OCI-LY3 (cell line): Measurements from ENCODE around the gene SIK2.

Source experiments
- EZH2phosphoT487 ChIP-seq: fragments of 200-600 bp; shearing (Covaris generic); IDR thresholded peaks from 2 replicates; pipeline ENCODE4 v1.6.1; 2018; ENCODE audit warnings: antibody characterized with exemption, mixed run types, low read depth
- TF ChIP-seq, protein P1 (sequence below): fragments of 200-600, 300-600 bp; sonication (generic); IDR thresholded peaks from 2 replicates; pipeline ENCODE4 v1.5.1; 2014; ENCODE audit warnings: antibody characterized with exemption, low read length, low read depth

DNA sequence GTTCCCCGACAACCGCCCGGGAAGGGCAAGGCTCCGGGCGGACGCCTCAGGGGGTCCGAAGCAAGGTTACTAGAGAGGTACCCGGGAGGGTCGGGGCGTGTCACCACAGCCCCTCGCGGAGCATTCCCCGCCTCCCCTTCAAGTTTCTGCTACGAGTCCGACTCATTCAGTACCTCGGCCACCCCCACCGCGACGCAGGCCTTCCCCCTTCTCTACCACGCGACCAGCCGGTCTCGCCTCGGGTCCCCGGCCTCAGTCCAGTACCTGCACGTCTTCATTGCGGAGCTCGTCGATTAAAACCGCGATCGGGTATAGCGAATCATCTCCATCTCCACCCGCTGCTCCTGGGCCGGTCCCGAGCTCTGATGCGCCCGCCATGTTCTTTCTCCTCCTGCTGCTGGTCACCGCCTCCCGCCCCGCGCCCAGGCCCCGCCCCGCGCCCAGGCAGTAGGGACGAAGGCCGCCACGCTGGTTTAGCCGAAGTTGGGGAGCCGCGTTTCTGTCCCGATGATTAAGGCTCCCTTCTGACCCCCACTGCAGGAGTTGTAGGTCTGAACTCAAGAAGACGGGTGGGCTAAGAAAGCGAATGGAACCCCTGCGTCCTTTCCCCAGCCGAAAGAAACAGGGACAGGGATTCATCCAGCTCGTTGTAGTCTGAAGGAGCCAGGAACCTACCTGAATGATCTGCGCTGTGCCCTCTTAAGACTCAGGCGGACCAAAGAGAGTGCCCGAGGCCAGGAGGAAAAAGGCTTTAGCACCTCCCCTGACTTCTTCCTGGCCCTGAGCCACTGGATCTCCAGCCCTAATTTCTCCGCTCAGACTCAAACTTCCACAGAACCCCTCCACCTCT, 164.0 kb downstream of the SIK2 start, which contains the start of gene PPP2R1B:
- TF ChIP-seq, protein P1, sequence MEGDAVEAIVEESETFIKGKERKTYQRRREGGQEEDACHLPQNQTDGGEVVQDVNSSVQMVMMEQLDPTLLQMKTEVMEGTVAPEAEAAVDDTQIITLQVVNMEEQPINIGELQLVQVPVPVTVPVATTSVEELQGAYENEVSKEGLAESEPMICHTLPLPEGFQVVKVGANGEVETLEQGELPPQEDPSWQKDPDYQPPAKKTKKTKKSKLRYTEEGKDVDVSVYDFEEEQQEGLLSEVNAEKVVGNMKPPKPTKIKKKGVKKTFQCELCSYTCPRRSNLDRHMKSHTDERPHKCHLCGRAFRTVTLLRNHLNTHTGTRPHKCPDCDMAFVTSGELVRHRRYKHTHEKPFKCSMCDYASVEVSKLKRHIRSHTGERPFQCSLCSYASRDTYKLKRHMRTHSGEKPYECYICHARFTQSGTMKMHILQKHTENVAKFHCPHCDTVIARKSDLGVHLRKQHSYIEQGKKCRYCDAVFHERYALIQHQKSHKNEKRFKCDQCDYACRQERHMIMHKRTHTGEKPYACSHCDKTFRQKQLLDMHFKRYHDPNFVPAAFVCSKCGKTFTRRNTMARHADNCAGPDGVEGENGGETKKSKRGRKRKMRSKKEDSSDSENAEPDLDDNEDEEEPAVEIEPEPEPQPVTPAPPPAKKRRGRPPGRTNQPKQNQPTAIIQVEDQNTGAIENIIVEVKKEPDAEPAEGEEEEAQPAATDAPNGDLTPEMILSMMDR = no peak
- TF ChIP-seq EZH2phosphoT487 = no peak
